OCI-LY3 (cell line): Measurements from ENCODE around the gene ADGRL1.

Experiments
- EZH2phosphoT487 ChIP-seq: fragments of 200-600 bp; shearing (Covaris generic); IDR thresholded peaks from 2 replicates; pipeline ENCODE4 v1.6.1; 2018; ENCODE audit warnings: antibody characterized with exemption, mixed run types, low read depth
- TF ChIP-seq, protein P1 (sequence below): fragments of 200-600, 300-600 bp; sonication (generic); IDR thresholded peaks from 2 replicates; pipeline ENCODE4 v1.5.1; 2014; ENCODE audit warnings: antibody characterized with exemption, low read length, low read depth

DNA sequence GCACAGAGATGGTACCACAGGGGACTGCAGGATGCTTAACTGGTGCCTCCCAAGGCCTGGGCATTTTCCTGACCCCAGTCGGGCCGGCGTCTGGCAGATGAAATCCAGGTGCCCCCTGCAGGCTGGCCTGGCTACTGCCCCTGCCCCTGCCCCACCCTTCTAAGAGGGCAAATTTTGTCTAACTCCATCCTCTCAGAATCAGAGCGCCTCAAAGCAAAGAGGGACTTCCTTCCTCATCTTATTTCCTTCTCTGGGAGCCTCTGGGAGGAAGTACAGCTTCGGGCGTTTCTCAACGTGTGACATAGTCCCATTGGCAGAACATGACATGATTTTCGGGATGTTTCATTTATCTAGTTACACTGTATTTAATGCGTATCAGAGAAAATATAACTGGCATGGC is 91.1 kb downstream of the ADGRL1 start:
- TF ChIP-seq, protein P1, sequence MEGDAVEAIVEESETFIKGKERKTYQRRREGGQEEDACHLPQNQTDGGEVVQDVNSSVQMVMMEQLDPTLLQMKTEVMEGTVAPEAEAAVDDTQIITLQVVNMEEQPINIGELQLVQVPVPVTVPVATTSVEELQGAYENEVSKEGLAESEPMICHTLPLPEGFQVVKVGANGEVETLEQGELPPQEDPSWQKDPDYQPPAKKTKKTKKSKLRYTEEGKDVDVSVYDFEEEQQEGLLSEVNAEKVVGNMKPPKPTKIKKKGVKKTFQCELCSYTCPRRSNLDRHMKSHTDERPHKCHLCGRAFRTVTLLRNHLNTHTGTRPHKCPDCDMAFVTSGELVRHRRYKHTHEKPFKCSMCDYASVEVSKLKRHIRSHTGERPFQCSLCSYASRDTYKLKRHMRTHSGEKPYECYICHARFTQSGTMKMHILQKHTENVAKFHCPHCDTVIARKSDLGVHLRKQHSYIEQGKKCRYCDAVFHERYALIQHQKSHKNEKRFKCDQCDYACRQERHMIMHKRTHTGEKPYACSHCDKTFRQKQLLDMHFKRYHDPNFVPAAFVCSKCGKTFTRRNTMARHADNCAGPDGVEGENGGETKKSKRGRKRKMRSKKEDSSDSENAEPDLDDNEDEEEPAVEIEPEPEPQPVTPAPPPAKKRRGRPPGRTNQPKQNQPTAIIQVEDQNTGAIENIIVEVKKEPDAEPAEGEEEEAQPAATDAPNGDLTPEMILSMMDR: peak; percentile 72
- TF ChIP-seq EZH2phosphoT487: no peak
